ENCODE measurements around the gene SYCE1.

SYCE1 gene

GRCh38 chr10:133568287-133568614, 2.9 kb upstream of the SYCE1 start:
- in situ Hi-C loops (cut with HindIII; ENCODE audit: low pct_ligation_motif_present, low sequenced_read_pairs), result no loop called here
- no peak overlapping the region for H3K4me3 ChIP-seq (ENCODE audit: low read depth, low read length)
- no peak for TF ChIP-seq CTCF (IDR thresholded peaks at IDR 0.05; ENCODE audit: low read depth, low read length, missing control alignments)
- no peaks in the 10 kb centered on the region for H3K36me3 ChIP-seq (replicated peaks)
- H3K27me3 ChIP-seq (replicated peaks), result no peaks in the 10 kb centered on the region
- no peak for DNase-seq
- no peak overlapping the region for H3K27ac ChIP-seq

- DNase-seq, result no peak
Observed at GRCh38 chr10:133567609-133568286, 2.4 kb upstream of the SYCE1 start.

GRCh38 chr10:133567119-133567518, 1.7 kb upstream of the SYCE1 start:
- Histone ChIP-seq H3K4me3 (ENCODE audit: low read depth, low read length) (no peak overlapping the region), H3K27ac (no peak overlapping the region), H3K36me3 (replicated peaks) (no peaks in the 10 kb centered on the region), H3K27me3 (replicated peaks) (no peaks in the 10 kb centered on the region)
- DNase-seq, result no peak
- in situ Hi-C loops (cut with HindIII; ENCODE audit: low pct_ligation_motif_present, low sequenced_read_pairs), result no loop called here
- TF ChIP-seq CTCF (IDR thresholded peaks at IDR 0.05; ENCODE audit: low read depth, low read length, missing control alignments), result no peak

More at GRCh38 chr10:133567609-133568286, 2.4 kb upstream of the SYCE1 start:
- no peaks in the 10 kb centered on the region for H3K36me3 ChIP-seq (replicated peaks)
- TF ChIP-seq CTCF (IDR thresholded peaks at IDR 0.05; ENCODE audit: low read depth, low read length, missing control alignments), result no peak
- H3K27ac ChIP-seq, result no peak overlapping the region
- no peaks in the 10 kb centered on the region for H3K27me3 ChIP-seq (replicated peaks)
- H3K4me3 ChIP-seq (ENCODE audit: low read depth, low read length), result no peak overlapping the region
- in situ Hi-C loops (cut with HindIII; ENCODE audit: low pct_ligation_motif_present, low sequenced_read_pairs), result no loop called here

GRCh38 chr10:133564816-133565215, 567 bp downstream of the SYCE1 start:
- Histone ChIP-seq H3K36me3 (replicated peaks) (no peaks in the 10 kb centered on the region), H3K27ac (no peak overlapping the region), H3K27me3 (replicated peaks) (no peaks in the 10 kb centered on the region), H3K4me3 (ENCODE audit: low read depth, low read length) (no peak overlapping the region)
- DNase-seq, result no peak
- no peak for TF ChIP-seq CTCF (IDR thresholded peaks at IDR 0.05; ENCODE audit: low read depth, low read length, missing control alignments)
- in situ Hi-C loops (cut with HindIII; ENCODE audit: low pct_ligation_motif_present, low sequenced_read_pairs), result no loop called here

GRCh38 chr10:133559216-133559615, 6.2 kb downstream of the SYCE1 start:
- no peak overlapping the region for H3K27ac ChIP-seq
- H3K27me3 ChIP-seq (replicated peaks), result no peaks in the 10 kb centered on the region
- no peak overlapping the region for H3K4me3 ChIP-seq (ENCODE audit: low read depth, low read length)
- TF ChIP-seq CTCF (IDR thresholded peaks at IDR 0.05; ENCODE audit: low read depth, low read length, missing control alignments), result no peak
- no peak for DNase-seq
- H3K36me3 ChIP-seq (replicated peaks), result no peaks in the 10 kb centered on the region
- in situ Hi-C loops (cut with HindIII; ENCODE audit: low pct_ligation_motif_present, low sequenced_read_pairs), result no loop called here

- DNase-seq, result no peak
- no peak overlapping the region for H3K27ac ChIP-seq
- no peak overlapping the region for H3K4me3 ChIP-seq (ENCODE audit: low read depth, low read length)
- H3K36me3 ChIP-seq (replicated peaks), result no peaks in the 10 kb centered on the region
- H3K27me3 ChIP-seq (replicated peaks), result no peaks in the 10 kb centered on the region
- TF ChIP-seq CTCF (IDR thresholded peaks at IDR 0.05; ENCODE audit: low read depth, low read length, missing control alignments), result no peak
- in situ Hi-C loops (cut with HindIII; ENCODE audit: low pct_ligation_motif_present, low sequenced_read_pairs), result no loop called here
Observed at GRCh38 chr10:133557381-133557780, 8.0 kb downstream of the SYCE1 start.

Measured in brain microvascular endothelial cell (primary cell).